Central memory CD4-positive, alpha-beta T cell (primary cell): Measurements from ENCODE around the gene SEC24C.
A peak's percentile ranks its signal among the peaks of the same experiment; 100 is the strongest.
"Not testable (repeated sequence)": the region's sequence is repeated elsewhere in the genome, so short reads cannot be mapped to it uniquely, and the experiment has no call there.

Source experiments
- DNase-seq: peaks from one replicate; pipeline ENCODE4 v3.0.0; 2022
- total RNA-seq, 3 experiments: gene quantifications; one replicate each; lab custom pipeline; 2026; lab: John Stamatoyannopoulos, UW

Gene SEC24C, protein sequence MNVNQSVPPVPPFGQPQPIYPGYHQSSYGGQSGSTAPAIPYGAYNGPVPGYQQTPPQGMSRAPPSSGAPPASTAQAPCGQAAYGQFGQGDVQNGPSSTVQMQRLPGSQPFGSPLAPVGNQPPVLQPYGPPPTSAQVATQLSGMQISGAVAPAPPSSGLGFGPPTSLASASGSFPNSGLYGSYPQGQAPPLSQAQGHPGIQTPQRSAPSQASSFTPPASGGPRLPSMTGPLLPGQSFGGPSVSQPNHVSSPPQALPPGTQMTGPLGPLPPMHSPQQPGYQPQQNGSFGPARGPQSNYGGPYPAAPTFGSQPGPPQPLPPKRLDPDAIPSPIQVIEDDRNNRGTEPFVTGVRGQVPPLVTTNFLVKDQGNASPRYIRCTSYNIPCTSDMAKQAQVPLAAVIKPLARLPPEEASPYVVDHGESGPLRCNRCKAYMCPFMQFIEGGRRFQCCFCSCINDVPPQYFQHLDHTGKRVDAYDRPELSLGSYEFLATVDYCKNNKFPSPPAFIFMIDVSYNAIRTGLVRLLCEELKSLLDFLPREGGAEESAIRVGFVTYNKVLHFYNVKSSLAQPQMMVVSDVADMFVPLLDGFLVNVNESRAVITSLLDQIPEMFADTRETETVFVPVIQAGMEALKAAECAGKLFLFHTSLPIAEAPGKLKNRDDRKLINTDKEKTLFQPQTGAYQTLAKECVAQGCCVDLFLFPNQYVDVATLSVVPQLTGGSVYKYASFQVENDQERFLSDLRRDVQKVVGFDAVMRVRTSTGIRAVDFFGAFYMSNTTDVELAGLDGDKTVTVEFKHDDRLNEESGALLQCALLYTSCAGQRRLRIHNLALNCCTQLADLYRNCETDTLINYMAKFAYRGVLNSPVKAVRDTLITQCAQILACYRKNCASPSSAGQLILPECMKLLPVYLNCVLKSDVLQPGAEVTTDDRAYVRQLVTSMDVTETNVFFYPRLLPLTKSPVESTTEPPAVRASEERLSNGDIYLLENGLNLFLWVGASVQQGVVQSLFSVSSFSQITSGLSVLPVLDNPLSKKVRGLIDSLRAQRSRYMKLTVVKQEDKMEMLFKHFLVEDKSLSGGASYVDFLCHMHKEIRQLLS
- total RNA-seq: 165 to 274 (median 196) reads per million in 3 experiments

DNA sequence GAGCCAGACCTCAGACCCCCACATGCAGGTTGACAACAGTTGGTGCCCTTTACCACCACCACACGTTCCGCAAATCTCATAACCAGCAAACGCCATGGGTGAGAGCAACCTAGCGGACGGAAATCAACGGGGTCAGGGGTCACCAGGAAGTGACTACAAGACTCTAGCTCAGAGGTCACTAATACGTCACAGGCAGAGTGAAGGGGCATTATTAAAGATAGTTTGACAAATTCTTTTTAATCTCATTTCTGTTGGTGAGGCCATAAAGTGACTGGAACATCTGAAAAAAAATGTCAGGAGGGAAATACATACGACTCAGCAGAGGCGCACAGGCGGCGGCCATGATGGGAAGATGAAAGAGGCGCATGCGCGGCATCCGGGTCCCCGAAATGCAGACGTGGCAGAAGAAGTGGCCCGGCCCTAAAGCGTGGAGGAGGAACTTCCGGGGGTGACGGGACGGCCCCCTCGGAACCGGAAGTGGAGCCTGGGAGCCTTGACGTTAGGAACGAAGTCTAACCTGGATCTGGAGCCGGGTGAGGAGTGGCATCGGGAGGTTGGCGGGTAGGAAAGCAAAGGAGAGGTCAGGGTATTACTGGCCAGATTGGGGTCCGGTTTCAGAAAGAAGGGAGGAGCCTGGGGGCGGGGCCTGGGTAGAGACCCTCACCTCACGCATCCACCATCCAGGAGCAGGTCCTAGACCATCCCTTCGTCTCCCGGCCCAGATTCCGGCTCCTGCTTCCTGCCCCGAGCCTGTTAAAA lies at the start of gene SEC24C:
SEC24C (plus strand) TSS at position 468 of the 759 bp plus-strand sequence. CDS start 2,461 bp downstream, outside the sequence.
- peak; percentile 96 for DNase-seq

DNA sequence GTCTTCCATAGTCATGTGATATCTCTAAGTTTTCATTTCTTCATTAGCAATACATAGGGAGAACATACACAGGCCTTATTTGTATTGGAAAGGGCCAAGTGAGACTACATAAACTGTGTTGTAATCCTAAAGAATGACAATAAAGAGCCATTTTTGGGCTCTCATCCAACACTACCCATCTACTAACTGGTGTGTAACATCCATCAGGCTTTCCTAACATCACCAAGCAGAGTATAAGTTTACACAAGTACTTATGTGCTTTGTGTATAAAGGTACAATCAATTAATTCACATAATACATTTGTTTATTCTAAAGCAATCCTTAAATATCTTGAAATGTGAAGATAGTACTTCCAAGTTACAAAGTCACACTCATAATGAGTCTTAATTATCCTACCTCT lies 48.9 kb upstream of the SEC24C start:
- DNase-seq: not testable (repeated sequence)

DNA sequence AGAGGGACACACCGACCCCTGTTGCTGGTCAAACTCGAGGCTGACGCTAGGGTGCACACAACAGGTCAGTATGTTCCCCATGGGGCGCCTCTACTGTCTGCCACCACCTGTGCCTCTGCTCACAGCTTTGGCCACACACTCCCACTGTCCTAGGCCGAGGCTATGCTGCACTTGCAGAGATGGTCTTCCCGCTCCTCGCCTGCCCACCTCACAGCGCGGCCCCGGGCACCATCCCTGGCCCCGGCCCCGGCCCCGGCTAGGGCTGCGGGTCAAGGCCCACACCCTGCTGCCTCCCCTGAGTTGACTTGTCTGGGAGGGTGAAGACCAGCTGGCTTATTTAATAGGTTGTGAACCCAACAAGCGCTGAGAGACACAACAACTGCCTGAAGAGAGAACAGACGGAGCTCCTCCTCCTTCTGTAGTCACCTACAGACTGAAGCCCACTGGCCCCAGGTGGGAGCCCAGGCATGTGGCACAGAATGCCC lies 46.5 kb upstream of the SEC24C start, which contains the start of gene AGAP5:
AGAP5 (minus strand) TSS at position 435 of the 485 bp plus-strand sequence; CDS start at position 81, 354 bp downstream.
- DNase-seq: not testable (repeated sequence)

DNA sequence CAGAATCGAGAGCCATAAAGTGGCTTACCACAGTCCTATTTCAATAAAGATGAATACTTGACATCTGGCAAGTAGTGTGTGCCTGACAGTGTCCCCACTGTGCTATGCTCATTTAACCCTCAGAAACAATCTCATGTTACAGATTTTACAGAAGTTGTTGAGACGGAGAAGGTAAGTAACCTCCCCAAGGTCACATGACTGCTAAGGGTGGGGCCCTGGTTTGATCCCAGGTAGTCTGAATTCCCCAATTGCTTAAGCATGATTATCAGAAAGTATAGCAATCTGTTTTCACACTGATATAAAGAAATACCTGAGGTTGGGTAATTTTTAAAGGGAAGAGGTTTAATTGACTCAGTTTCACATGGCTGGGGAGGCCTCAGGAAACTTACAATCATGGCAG lies 45.4 kb upstream of the SEC24C start:
- DNase-seq: not testable (repeated sequence)

DNA sequence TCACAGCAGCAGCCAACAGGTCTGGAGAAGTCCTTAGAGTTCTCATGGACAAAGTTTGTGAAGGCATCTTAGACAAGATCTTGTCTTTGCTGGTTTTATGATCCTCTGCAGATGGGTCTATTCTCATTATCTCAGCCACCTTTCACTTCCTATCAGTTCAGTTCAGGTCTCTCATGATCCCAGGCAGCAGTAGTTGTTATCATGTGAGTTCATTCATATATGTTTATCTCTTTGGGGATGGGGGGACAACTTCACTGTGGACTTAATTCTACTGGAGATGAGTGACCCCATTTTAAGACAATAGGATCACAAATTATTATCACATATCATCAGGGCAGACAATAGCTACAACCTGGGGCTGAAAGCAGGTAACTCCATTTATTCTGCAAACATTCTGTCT lies 40.2 kb upstream of the SEC24C start:
- DNase-seq: not testable (repeated sequence)

DNA sequence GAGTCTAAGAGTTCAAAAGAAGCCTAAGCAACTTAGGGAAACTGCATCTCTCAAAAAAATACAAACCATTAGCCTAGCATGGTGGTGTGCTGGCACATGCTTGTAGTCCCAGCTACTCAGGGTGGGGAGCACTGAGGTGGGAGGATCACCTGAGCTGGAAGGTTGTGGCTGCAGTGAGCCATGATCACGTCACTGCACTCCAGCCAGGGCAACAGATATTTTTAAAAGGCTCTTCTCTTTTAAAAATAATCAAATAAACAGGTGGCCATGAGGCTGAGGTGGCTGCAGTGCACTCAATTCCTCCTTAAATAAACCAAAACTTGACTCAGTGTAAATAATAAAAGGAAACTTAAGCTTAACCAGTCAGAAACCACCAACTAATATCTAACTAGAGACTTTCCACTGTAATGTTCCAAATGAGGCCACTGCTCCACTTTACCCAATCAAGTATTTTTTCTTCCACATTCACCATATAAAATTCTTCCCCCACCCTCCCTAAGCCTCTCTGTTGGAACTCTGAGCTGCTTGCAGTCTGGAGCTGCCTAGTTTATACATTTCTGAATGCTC lies 38.6 kb upstream of the SEC24C start:
- not testable (repeated sequence) for DNase-seq

DNA sequence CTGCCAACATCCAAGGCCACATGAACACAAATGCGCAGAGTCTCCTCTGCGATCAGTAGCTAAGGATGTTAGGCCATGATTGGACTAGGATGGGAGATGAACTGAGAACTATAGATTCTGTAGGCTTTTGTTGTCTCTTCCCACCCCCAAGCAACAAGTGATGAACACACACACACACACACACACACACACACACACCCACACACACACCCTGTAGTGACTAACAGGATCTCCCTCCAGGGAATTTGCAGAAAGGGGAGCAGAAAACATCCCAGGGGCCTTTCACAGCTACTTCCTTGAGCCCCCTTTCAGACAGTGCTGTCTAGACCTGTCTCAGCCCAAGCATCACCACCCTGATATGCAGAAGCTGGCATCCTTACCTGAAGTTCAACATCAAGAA lies 37.7 kb upstream of the SEC24C start:
- DNase-seq: not testable (repeated sequence)

DNA sequence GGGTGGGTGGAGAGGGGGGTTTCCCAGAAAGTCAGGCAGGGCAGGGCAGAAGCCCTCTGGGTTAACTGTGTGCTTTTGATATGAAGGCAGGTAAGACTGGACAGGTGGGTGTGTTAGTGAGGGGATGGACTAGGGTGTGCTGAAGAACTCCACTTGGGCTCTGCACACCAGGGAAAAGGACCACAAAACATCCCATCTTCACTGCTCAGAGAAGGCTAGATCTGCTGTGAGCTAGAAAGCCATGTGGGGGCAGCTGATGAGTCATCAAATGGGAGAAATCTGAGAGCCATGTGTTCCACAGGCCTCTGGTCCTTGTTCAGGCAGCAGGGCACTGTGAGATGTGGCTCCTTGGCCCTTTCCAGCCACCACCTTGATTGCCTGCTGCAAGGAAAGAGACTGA lies 36.5 kb upstream of the SEC24C start:
- DNase-seq: not testable (repeated sequence)

DNA sequence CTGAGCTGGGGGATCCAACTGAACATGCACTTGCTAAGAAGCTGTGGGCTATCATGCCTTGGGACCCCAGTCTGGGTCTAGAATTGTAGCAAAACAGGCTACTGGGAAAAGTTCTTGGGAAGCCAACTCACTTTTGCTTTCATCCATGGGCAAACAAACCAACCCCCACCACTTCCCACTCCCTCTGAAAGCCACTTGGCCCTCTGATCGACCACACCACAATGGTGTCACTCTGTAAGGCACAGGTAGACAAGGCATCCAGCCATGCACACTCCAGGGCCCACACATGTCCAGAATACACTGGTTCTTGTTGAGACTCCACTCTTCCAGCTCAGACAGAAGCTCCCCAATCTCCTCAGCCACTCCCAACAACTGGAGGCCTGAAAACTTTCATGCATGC lies 36.0 kb upstream of the SEC24C start:
- DNase-seq: not testable (repeated sequence)

DNA sequence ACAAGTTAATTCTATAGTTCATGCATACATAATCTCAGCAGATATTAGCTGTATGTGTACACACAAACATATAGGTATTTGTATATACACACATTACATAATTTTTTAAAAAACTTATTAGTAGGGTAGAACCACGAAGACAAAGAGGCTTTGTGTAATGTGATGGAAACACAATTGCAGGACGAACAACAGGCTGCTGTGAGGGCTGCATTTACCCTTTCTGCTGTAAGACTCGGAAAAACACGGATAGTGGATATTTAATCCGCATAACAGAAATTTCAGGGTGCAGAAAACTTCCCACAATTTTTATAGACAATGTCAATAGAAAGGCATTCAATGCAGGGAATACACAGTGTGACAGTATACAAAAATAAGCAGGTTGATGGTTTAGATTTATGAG lies 32.5 kb upstream of the SEC24C start:
- not testable (repeated sequence) for DNase-seq

DNA sequence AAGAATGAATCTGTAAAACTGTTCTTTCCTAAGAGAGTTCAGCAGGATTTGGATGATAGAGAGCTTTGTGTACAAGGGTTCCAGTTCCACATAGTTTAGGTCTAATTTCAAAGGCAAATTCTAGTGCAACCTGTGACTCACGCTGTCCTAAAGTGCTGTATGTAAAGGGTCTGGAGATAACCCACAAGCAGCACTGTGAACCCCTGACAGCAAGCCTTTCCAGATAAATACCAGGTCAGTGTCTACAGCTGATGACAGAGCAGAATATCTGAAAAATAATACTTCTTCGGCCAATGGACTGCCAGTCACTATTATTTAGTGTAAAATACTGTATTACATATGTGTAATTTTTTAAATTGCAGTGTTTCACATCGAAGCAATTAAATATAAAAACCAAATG lies 30.3 kb upstream of the SEC24C start:
- DNase-seq: not testable (repeated sequence)

DNA sequence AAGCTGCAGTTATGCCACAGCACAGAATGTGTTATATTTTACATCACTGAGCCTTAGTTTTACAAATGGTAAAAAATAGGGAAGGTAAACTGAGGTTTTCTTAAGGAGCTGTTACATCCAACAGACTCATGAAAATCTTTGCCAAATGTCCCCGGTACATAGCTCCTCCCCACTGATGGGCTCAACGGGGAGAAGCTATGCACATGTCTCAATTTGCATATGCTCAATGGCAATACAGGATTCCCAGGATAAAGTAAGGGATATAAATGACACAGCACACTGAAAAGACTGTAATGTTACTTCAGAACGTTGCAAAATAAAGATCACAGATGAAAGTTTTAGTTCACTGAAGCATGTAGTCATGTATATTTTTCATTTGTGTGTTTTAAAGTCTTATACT lies 29.7 kb upstream of the SEC24C start:
- not testable (repeated sequence) for DNase-seq

DNA sequence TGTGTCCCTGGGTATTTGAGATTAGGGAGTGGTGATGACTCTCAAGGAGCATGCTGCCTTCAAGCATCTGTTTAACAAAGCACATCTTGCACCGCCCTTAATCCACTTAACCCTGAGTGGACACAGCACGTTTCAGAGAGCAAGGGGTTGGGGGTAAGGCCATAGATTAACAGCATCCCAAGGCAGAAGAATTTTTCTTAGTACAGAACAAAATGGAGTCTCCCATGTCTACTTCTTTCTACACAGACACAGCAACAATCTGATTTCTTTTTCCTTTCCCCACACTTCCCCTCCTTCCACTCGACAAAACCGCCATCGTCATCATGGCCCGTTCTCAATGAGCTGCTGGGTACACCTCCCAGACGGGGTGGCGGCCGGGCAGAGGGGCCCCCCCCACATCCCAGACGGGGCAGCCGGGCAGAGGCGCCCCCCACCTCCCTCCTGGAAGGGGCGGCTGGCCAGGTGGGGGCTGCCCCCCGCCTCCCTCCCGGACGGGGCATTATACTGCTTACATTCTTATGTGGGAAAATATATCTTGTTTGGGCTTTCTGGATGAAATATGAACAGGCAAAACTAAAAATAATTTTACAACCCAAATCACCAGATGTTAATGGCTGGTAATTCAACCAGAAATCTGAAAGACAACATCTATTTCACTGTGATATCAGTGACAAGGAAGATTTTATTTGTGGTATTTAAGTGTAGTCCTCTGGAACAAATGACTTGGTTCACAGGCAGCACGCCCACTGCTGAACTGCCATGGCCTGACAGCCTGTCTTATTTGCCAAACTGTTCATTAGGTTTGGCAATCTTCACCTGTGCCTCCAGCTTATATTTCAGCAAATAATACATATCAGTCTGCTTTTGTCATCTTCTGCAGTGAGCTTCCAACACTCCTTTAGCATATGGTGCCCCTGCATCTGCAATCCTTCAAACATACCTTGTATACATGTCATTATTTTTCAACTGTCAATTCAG lies 28.7 kb upstream of the SEC24C start:
- not testable (repeated sequence) for DNase-seq

DNA sequence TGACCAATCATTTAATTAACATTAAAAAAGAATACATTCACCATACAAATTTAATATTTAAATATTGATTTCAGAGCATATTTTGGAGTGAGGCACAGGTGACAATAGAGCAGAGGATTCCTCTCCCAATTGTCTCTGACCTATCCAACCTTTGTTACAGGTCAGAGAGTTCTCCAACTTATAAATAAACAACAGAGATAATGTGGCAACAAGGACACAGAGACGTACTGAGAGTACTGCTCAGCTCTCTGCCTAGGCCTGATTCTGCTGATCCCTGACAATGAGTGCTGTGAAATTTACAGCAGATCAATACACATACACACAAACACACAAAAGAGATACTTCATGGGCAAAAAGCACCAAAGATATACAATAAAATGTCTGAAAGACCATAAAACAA lies 27.9 kb upstream of the SEC24C start:
- DNase-seq: no peak

DNA sequence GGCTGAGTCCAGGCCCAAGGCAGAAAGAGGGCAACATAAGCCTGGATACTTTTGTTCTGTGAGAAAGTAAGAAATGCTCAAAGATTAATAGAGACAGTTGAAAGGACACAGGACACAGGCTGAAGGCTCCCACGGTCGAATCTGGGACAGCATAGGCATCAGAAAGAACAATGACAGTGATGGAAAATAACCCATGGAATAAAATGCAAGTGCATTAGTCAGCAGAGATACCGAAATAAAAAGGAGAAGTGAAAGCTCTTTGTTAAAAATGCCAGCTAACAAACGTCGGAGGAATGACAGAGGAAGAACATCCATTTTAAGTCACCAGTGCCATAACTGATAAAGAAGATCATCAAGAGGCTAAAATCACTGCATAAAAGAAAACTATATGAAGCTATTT lies 26.6 kb upstream of the SEC24C start:
- no peak for DNase-seq

DNA sequence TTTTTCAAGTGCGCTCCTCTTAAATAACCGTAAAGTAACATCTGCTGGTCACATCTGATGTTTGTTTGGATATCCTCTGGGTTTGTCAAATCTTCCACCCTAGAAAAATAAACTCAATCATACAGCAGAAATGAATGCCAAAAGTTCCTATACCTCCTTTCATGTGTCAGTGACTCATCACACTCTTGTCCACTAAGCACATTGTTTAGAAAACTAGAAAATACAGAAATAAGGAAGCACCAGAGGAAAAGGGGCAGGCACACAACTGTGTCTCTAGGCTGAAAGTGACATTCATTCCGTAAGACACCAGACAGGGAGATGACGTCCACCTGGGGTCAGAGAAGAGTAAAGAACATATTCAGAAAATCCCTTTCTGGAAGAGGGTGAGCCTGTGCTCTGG lies 23.6 kb upstream of the SEC24C start:
- not testable (repeated sequence) for DNase-seq

DNA sequence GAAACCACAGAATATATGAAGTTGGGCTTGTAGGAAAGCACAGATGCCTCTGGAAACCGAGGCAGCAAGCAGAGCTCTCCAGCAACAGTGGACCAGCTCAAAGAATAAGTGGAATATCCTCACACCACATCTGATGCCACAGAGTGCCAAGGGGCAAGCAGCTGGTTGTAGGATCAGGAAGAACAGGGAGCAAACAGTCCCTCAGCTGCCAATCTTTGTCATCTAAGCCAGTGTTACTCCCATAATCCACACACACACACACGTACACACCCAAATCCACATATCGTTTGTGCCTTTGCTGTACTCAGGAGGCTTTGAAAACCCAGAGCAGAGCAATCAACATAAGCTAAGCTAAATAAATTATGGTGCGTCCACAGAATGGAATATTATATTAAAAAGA lies 20.7 kb upstream of the SEC24C start:
- no peak for DNase-seq

DNA sequence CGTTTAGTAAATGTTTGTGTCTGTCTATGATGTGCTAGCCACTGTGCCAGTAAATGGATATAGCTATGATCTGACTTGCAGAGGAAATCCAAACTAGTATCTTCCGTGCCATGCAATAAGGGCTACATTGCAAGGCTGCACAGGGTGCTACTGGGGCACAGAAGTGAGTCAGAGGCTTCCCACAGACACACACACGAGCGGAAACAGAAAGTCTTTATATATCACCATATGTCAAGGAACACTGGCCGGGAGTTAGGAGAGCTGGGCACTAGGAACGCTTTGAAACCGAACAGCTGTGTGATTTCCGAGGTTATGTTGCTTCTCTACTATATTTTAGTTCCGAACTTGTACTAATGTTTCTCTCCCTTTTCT lies 14.4 kb upstream of the SEC24C start:
- DNase-seq: not testable (repeated sequence)

DNA sequence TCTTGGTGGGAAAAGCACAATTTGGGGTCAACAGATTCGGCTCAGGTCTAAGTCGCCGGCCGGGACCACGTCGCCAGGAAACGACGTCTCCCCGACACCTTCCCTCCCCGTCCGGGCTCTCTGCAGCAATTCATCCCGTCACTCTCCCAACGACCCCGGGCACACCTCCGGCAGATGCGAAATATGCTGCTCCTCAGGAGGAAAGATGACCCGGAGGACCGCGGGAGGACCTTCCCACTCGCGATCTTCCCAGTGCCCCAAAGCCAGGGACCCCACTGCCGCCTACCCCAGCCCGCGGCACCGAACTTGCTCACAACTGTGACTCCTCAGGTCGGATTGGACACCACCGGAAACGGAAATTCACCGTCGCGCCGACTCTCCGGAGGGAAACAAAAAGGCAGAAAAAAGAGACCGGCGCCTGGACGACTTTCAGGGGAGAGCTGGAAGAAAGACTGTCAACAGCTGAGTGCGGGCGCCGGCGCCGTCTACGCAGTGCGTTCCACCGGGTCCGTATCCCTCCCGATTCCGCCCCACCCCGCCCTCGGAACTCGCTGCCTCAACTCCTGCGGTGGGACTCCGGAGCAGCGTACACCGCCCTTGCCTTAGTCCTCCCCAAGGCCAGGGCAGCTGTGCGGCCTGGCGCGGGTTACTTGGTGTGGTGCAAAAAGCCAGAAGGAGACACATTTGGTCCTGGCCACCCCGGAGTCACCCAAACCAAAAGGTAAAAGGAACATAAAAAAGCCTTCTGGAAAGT lies 13.8 kb upstream of the SEC24C start:
- DNase-seq: peak; percentile 87
